ENCODE results near the gene MMP25. TPM values are rescaled to one million over a fixed set of nuclear protein-coding genes. Genes with fewer than 3 reads are reported as not detected.
A peak's percentile ranks its signal among the peaks of the same experiment; 100 is the strongest.

MMP25 gene
- total RNA-seq, 1 experiment from 2014 or later: 18.4 TPM

DNA sequence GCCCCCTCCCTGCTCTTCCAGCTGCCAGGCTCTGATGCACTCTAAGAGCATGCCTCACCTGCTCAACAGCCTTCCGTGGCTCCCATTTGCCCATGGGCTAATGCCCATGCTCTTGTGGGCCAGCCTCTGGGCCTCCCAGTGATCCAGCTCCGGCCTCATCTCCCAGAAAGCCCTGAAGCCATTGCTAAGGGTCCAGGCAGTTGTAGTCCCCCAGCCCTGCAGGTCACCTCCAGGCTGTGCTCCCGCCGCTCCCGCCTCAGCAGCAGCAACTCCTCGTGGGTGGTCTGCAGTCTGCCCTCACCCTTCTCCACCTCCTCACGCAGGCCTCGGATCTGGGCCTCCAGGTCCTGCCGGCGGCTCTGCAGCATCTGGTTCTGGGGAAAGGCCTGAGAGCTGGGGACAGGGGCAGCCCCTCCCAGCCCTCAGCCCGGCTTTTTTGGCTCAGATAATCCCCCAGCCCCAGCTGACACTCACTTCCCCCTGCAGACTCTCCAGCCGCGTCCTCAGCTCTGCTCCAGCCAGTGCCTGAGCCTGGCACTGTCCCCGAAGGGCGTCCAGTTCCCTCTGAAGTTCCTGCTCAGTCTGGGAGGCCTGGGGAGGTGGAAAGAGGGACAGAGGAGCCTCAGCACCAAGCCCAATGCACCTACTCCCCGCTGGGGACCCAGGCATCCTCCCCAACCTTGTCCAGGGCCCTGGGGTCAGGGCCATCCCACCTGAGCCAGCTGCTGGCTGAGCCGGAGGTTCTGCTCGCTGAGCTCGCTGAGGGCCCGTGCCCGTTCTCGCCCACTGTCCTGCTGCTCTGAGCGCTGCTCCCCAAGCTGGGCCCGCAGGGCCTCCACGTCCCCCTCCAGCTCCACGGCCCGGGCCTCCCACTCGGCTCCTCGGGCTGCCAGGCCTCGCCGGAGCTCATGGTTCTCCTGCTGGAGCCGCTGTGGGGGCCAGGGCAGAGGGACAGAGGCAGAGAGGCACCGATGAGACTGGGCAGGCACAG lies 15.8 kb upstream of the MMP25 start:
- DNase-seq: peak; percentile 51
- peaks cover 22% of the 10 kb centered on the region for H3K27me3 ChIP-seq (ENCODE audit: control insufficient read depth, insufficient read depth, low read length)

DNA sequence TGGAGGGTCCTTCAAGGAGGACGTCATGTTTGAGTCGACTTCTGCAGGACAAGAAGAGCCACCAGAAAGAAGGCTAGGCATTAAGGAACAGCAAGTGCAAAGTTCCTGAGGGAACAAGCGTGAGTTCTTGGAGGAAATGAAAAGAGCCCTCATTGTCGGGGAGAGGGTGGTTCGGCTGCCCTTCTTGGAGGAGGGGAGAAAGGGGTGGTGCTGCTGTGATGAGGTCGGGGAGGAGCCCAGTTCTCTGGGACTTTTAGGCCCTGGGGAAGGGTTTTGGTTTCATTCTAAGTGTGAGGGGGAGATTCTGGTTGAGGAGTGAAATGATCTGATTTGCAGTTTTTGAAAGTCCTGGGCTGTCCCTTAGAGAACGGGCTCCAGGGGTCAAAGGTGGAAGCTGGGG lies 13.7 kb upstream of the MMP25 start:
- Histone ChIP-seq H3K27me3 (ENCODE audit: control insufficient read depth, insufficient read depth, low read length) (peaks cover 40% of the 10 kb centered on the region), H3K36me3 (replicated peaks; ENCODE audit: control insufficient read depth, insufficient read depth, low read length) (no peaks in the 10 kb centered on the region; the same call in 1 of the 2 replicates), H3K4me3 (ENCODE audit: insufficient read depth, low read depth, low read length) (no peak overlapping the region)
- no peak for DNase-seq

More for the DNA sequence above, 15.8 kb upstream of the MMP25 start:
- Histone ChIP-seq H3K4me3 (ENCODE audit: insufficient read depth, low read depth, low read length) (no peak overlapping the region), H3K36me3 (replicated peaks; ENCODE audit: control insufficient read depth, insufficient read depth, low read length) (peaks cover 13% of the 10 kb centered on the region)

DNA sequence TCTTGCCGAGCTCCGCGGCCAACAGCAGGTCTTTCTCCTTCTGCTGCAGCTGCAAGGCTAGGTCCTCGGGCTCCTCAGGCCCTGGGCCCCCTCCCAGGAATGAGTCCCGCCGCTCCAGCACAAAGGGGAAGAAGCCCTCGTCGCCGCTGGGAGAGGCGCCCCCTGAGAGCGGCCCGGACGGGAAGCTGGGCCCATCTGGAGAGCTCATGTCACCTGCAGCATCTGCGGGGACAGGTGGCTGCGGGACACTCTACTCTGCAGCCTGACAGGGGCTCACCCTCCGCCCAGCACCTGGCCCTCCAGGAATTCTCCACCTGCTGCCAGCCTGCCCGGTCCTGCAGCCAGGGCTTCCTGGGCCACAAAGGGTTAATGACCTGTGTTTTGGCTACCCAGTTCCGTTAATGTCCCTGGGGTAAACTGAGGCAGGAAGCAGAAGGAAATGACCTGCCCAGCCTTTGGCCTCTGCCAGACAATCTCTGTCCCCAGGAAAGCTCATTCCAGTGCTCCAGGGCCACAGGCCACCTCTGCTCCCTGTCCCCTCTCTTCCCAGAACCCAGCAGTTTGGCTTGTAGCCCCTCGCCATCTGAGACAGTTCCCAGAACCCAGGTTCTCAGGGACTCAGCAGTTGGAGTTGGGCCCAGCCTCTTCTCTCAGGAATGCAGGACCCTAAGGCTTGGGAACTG lies 10.9 kb upstream of the MMP25 start:
- Histone ChIP-seq H3K4me3 (ENCODE audit: insufficient read depth, low read depth, low read length) (peak overlapping the region; percentile 55; the same call in 1 of the 2 replicates), H3K27me3 (ENCODE audit: control insufficient read depth, insufficient read depth, low read length) (peaks cover 29% of the 10 kb centered on the region), H3K36me3 (replicated peaks; ENCODE audit: control insufficient read depth, insufficient read depth, low read length) (no peaks in the 10 kb centered on the region; the same call in 1 of the 2 replicates)
- DNase-seq: peak; percentile 61

DNA sequence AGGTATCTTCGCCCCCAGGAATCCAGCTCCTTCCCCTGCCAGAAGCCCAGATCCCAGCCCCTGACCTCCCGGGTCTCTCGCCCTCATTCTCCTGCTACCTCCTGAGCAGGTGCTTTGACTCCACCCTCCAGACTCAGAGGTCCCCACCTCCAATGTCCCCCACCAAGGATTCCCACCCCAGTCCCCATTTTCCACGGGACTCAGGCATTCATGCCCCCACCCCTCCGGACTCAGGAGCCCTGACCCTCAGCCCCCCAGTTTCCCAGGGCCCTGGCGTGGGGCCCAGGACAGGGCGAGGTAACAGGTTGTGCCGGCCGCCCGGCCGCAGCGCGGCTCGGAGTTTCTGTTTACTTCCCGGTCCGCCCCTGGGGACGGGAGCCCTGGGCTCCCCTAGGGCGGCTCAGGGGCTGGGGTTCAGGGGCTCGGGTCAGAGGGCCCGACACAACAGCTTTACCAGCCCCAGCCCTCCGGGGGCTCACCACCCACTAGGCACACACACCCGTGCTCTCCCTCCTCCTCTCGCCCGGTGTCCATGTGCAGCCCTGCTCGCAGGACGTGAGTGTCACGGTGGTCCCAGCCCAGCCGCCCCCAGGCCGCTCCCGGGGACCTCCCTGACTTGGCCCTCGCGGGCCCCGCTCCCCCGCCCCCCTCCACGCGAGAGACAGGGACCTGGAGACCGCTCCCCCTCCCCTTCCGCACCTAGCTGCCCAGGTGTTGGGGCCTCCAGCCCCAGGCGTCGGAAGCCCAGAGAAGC lies 10.2 kb upstream of the MMP25 start:
- no peaks in the 10 kb centered on the region; the same call in 1 of the 2 replicates for H3K36me3 ChIP-seq (replicated peaks; ENCODE audit: control insufficient read depth, insufficient read depth, low read length)
- peaks cover 27% of the 10 kb centered on the region for H3K27me3 ChIP-seq (ENCODE audit: control insufficient read depth, insufficient read depth, low read length)
- peak; percentile 87 for DNase-seq
- peak overlapping the region; percentile 55 for H3K4me3 ChIP-seq (ENCODE audit: insufficient read depth, low read depth, low read length)

DNA sequence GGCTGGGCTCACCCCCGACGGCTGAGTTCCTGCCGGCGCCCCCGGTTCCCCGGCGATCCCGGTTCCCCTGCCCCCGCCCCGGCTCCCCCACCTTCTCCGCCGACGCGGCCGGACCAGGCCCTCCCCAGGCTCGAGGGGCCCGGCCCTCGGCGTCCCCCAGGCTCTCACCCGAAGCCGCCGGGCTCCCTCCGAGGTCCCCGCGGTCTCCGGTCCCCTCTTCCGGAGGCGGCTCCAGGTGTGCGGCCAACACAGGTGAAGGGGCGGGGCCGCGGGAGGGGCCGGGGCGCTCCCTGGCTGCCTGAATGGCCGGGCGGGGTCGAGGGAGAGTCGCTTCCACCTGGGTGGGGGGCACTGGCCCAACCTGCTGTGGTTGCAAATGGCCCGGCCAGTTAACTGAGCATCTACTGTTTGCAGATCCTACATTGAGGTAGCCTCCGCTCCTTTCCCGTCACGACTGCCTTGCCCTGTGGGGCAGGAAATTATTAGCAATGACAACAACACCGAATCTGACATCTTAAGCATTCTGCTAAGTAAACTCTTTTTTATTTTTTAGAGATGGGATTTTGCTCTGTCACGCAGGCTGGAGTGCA lies 9.5 kb upstream of the MMP25 start, which contains the start of gene BICDL2:
TSS of gene BICDL2 (minus strand) at position 219 of the 590 bp plus-strand sequence. CDS start 1,448 bp downstream, outside the sequence.
- peaks cover 27% of the 10 kb centered on the region for H3K27me3 ChIP-seq (ENCODE audit: control insufficient read depth, insufficient read depth, low read length)
- H3K4me3 ChIP-seq (ENCODE audit: insufficient read depth, low read depth, low read length): peak within 1 kb of the TSS; percentile 55
- no peaks in the 10 kb centered on the region; the same call in 1 of the 2 replicates for H3K36me3 ChIP-seq (replicated peaks; ENCODE audit: control insufficient read depth, insufficient read depth, low read length)
- peak; percentile 96 for DNase-seq

DNA sequence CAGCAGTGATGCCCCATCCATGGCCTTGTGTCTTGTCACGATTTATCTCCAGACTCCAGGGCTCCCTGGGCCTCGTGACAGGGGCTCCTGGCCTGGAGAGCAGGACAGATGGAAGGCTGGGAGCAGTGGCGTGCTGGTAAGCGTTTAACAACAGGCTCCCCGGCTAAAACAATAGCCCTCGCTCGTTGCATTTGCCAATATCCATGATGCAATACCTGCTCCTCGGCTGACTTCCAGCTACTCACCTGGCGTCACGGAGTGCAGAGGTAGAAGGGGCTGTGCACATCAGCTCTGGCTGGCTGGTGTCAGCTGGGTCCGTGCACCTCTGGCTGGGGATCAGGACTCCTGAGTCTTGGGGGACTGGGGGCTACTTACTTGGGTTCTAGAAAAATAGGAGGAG lies 8.1 kb upstream of the MMP25 start:
- DNase-seq: peak; percentile 87
- H3K36me3 ChIP-seq (replicated peaks; ENCODE audit: control insufficient read depth, insufficient read depth, low read length): no peaks in the 10 kb centered on the region; the same call in 1 of the 2 replicates
- peaks cover 27% of the 10 kb centered on the region for H3K27me3 ChIP-seq (ENCODE audit: control insufficient read depth, insufficient read depth, low read length)
- H3K4me3 ChIP-seq (ENCODE audit: insufficient read depth, low read depth, low read length): no peak overlapping the region

DNA sequence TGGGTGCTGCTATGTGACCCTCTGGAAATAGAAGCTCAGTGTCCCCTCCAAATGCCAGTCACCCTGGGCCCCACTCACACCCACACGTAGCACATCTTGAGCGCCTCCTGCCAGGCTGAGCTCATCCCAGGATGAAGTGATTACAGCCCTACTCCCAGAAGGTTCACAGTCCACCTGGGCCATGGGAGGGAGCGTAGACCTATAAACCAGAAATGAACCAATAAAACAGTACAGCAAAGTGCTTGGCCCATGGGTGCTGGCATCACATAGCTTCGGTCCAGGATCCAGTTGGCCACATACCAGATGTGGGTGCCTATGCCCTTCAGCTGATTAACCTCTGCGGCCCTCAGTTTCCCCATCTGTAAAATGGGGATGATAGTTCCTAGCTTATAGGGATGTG lies 7.5 kb upstream of the MMP25 start:
- Histone ChIP-seq H3K4me3 (ENCODE audit: insufficient read depth, low read depth, low read length) (no peak overlapping the region), H3K27me3 (ENCODE audit: control insufficient read depth, insufficient read depth, low read length) (peaks cover 27% of the 10 kb centered on the region), H3K36me3 (replicated peaks; ENCODE audit: control insufficient read depth, insufficient read depth, low read length) (no peaks in the 10 kb centered on the region; the same call in 1 of the 2 replicates)
- peak; percentile 45 for DNase-seq

DNA sequence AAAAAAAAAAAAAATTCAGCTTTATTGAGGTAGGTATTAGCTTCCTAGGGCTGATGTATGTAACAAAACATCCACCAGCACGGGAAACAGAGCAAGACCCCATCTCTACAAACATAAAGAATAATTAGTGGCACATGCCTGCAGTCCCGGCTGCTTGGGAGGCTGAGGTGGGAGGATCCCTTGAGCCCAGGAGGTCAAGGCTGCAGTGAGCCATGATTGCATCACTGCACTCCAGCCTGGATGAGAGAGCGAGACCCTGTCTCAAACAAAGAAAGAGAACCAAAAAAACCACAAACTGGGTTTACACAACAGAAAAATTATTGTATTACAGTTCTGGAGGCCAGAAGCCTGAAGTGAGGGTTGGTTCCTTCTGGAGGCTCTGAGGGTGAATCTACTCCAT lies 4.0 kb upstream of the MMP25 start:
- no peak for DNase-seq
- Histone ChIP-seq H3K4me3 (ENCODE audit: insufficient read depth, low read depth, low read length) (no peak overlapping the region), H3K36me3 (replicated peaks; ENCODE audit: control insufficient read depth, insufficient read depth, low read length) (no peaks in the 10 kb centered on the region), H3K27me3 (ENCODE audit: control insufficient read depth, insufficient read depth, low read length) (peaks cover 17% of the 10 kb centered on the region)

DNA sequence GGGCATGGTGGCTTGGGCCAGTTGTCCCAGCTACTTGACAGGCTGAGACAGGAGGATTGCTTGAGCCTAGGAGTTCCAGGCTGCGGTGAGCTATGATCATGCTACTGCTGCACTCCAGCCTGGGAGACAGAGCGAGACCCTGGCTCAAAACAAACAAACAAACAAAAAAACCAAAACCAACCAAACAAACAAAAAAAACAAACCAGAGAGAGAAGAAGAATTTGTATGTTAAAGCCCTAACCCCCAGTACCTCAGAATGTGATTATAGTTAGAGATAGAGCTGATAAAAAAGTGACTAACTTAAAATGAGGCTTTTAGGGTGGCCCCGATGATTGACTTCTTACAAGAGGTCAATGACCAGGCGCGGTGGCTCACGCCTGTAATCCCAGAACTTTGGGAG lies 1.7 kb upstream of the MMP25 start:
- H3K4me3 ChIP-seq (ENCODE audit: insufficient read depth, low read depth, low read length): no peak overlapping the region
- no peak for DNase-seq
- peaks cover 15% of the 10 kb centered on the region for H3K27me3 ChIP-seq (ENCODE audit: control insufficient read depth, insufficient read depth, low read length)
- 0 out of 2 replicates have a peak, but pooled peaks cover 1% of the 10 kb centered on the region for H3K36me3 ChIP-seq (replicated peaks; ENCODE audit: control insufficient read depth, insufficient read depth, low read length)

DNA sequence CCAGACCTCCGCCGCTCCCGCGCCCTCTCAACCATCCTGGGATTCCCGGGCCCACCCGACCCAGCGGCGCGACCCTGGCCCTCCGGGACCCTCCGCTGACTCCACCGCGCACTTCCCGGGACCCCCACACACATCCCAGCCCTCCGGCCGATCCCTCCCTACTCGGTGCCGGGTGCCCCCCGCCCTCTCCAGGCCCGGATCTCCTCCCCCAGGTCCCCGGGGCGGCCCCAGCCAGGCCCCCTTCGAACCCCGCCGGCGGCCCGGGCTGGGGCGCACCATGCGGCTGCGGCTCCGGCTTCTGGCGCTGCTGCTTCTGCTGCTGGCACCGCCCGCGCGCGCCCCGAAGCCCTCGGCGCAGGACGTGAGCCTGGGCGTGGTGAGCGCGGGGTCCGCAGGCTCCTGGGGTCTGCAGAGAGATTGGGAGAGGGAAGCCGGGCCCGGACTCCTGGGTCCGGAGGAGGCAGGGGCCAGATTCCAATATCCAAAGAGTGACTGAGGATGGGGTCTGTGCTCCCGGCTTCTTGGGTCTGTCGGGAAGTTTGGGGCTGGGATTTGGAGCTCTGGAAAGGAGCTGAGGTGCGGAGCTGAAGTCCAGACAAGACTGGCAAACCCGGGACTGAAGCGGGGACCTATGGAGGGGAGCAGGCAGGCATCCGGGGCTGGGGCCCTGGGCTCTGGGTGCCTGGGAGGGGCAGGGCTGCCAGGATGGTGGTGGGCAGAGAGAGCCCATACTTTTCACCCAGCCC lies 453 bp downstream of the MMP25 start:
- Histone ChIP-seq H3K36me3 (replicated peaks; ENCODE audit: control insufficient read depth, insufficient read depth, low read length) (0 out of 2 replicates have a peak, but pooled peaks cover 3% of the 10 kb centered on the region), H3K4me3 (ENCODE audit: insufficient read depth, low read depth, low read length) (peak overlapping the region; percentile 78), H3K27me3 (ENCODE audit: control insufficient read depth, insufficient read depth, low read length) (peaks cover 15% of the 10 kb centered on the region)
- peak; percentile 92 for DNase-seq

DNA sequence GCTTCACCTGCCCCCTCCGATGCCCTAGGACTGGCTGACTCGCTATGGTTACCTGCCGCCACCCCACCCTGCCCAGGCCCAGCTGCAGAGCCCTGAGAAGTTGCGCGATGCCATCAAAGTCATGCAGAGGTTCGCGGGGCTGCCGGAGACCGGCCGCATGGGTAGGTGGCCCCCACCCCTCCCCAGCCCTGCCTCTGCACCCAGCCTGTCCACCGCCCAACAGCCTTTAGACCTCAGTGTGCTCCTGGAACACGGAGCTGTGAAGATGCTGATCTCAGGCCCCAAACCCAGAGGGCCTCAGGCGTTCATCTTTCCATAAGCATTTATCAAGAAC lies 993 bp downstream of the MMP25 start:
- Histone ChIP-seq H3K36me3 (replicated peaks; ENCODE audit: control insufficient read depth, insufficient read depth, low read length) (0 out of 2 replicates have a peak, but pooled peaks cover 3% of the 10 kb centered on the region), H3K27me3 (ENCODE audit: control insufficient read depth, insufficient read depth, low read length) (peaks cover 15% of the 10 kb centered on the region), H3K4me3 (ENCODE audit: insufficient read depth, low read depth, low read length) (peak overlapping the region; percentile 78)
- peak; percentile 88 for DNase-seq

DNA sequence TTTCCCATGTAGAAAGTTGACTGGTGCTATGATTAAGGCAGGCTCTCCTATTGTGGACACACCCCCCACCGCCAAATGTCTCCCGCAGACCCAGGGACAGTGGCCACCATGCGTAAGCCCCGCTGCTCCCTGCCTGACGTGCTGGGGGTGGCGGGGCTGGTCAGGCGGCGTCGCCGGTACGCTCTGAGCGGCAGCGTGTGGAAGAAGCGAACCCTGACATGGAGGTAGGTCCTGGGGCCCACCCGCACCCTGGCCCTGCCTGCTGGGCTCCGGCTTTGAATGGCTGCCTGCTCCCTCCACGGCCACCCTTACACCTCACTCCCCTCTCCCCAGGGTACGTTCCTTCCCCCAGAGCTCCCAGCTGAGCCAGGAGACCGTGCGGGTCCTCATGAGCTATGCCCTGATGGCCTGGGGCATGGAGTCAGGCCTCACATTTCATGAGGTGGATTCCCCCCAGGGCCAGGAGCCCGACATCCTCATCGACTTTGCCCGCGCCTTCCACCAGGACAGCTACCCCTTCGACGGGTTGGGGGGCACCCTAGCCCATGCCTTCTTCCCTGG lies 3.6 kb downstream of the MMP25 start:
- H3K36me3 ChIP-seq (replicated peaks; ENCODE audit: control insufficient read depth, insufficient read depth, low read length): 0 out of 2 replicates have a peak, but pooled peaks cover 3% of the 10 kb centered on the region
- DNase-seq: no peak
- H3K4me3 ChIP-seq (ENCODE audit: insufficient read depth, low read depth, low read length): no peak overlapping the region
- H3K27me3 ChIP-seq (ENCODE audit: control insufficient read depth, insufficient read depth, low read length): peaks cover 15% of the 10 kb centered on the region

DNA sequence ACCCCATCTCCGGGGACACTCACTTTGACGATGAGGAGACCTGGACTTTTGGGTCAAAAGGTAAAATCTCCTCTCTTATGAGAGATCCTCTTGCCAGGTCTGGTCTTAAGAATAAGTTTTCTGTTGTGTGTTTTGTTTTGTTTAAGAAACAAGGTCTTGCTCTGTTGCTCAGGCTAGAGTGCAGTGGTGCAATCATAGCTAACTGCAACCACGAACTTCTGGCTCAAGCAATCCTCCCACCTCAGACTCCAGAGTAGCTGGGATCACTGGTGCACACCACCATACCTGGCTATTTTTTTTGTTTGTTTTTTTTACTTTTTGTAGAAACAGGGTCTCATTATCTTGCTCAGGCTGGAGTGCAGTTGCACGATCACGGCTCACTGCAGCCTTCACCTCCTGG lies 4.1 kb downstream of the MMP25 start:
- Histone ChIP-seq H3K36me3 (replicated peaks; ENCODE audit: control insufficient read depth, insufficient read depth, low read length) (0 out of 2 replicates have a peak, but pooled peaks cover 3% of the 10 kb centered on the region), H3K4me3 (ENCODE audit: insufficient read depth, low read depth, low read length) (no peak overlapping the region), H3K27me3 (ENCODE audit: control insufficient read depth, insufficient read depth, low read length) (peaks cover 15% of the 10 kb centered on the region)
- no peak for DNase-seq
